Adipose tissue (tissue), 3 donors: ENCODE data around the gene TSPAN10. TPM values are rescaled to one million over a fixed set of nuclear protein-coding genes. Genes with fewer than 3 reads are reported as not detected.

Experiments used
- H3K27ac ChIP-seq: one replicate; pipeline ENCODE4 v1.5.1; 2013; ENCODE audit warnings: low read depth, low read length
- WGBS, 3 donors: extraction: QIAGEN DNeasy Blood & Tissue Kit; methylation state at CpG; one replicate each; pipeline ENCODE4 v1.1.7; 2013; 5-methylcytosine and 5-hydroxymethylcytosine counted together
- polyA plus RNA-seq, 3 donors: library from polyadenylated mRNA; stranded (reverse); fragments of 200-250 nt; gene quantifications; one replicate each; pipeline ENCODE4 v1.2.3, GENCODE V29; 2013
- donor health status: healthy with polysubstance abuse.
- donor health status: Bipolar disorder and iron deficiency.
- donor health status: healthy.

The TSPAN10 gene
- polyA plus RNA-seq, 3 donors = 0.79 to 1.3 (median 0.86) TPM

- no peak overlapping the region for H3K27ac ChIP-seq
- 57 to 80% (median 79%) methylated on average over 17 of the region's 17 CpGs for WGBS, 3 donors
These were observed 44.7 kb downstream of the TSPAN10 start for GRCh38 chr17:81681672-81682071.

GRCh38 chr17:81682565-81683207 lies 45.7 kb downstream of the TSPAN10 start:
- no peak overlapping the region for H3K27ac ChIP-seq
- WGBS, 3 donors = 32 to 41% (median 35%) methylated on average over 19 of the region's 19 CpGs

DNA sequence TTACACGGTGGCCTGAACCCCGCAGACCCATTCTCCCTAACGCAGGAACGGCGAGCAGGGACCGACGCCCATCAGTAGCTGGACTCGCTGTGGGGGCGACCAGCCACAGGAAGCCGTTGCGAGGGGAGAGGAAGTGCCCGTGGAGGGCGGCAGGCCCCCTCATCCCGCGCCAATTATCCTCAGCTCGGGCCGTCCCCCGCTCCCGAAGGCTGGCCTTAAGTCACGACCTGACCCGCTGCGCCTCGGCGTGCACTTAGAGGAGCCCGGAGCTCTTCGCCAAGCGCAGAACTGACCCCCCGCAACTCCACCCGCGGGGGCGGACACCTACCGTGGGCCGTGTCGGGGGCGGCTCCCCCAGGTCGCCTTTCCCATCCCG lies 46.2 kb downstream of the TSPAN10 start:
- no peak overlapping the region for H3K27ac ChIP-seq
- 0 to 1% (median 0%) methylated on average over 29 to 37 of the region's 37 CpGs for WGBS, 3 donors

DNA sequence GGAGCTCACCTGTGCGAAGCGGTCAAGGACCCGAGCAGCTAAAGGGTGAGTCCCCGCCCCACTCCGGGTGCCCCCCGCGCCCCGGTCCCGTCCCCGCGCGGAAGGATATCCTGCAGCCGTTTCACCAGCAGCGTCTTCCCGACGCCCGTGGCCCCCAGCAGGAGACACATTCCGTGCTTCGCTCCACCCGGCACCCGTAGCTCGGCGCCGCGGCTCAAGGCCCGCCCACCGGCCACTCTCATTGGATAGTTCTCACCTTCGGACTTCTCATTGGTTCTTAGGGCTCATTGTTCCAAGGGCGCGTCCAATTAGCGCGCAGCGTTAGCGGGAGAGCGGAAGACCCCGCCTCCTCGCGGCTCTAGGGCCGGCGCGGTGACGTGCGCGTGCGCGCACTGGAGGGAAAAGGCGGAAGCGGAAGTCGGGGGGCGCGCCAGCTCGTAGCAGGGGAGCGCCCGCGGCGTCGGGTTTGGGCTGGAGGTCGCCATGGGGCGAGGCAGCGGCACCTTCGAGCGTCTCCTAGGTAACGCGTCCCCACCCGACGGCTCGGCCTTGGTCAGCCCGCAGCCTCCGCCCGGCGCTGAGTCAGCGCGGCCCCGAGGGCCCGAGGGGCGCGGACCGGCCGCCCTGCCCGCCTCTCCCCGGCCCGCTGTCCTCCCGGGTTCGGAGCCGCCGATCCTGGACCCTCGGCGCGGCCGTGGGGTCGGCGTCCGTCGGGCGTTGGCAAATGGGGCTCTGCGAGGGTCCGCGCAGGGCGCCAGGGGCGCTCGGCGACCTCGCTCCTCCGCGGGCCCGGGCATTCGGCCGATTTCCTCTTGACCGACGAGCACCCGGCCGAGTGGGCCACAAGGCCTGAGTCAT lies 46.8 kb downstream of the TSPAN10 start, which contains the start of the genes ARL16 and HGS:
ARL16 (minus strand) TSS at position 214 of the 858 bp plus-strand sequence; CDS start at position 170, 44 bp downstream.
HGS (plus strand) TSS at position 428 of the 858 bp plus-strand sequence; CDS start at position 484, 56 bp downstream.
- WGBS, 3 donors = 0 to 1% (median 0%) methylated on average over 100 to 112 of the region's 112 CpGs

DNA sequence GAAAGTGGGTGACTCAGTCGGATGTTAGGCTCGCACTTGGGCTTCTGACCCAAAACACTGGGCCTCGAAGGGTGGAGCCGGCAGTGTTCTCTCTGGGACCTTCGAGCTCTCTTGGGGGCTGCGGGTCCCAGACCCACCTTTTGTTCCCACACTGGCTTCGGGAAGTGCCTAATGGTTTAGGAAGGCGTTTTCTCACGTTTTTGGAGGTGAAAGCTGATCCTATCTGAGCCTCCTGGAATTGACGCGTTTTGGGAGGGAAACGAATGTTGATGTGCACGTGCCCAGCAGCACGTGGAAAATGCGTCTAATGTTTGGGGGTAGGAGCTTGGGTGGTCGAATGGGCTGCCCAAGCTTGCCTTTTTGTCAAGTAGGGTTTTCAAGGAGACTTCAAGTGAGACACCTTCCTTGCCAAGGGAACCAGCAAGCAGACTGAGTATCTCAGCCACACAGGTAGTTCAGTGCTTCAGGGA lies 47.5 kb downstream of the TSPAN10 start:
- WGBS, 3 donors = 1 to 4% (median 3%) methylated on average over 16 of the region's 16 CpGs
- H3K27ac ChIP-seq = no peak overlapping the region

More for the DNA sequence above, 46.8 kb downstream of the TSPAN10 start, which contains the start of the genes ARL16 and HGS:
- no peak within 1 kb of the TSS for H3K27ac ChIP-seq

DNA sequence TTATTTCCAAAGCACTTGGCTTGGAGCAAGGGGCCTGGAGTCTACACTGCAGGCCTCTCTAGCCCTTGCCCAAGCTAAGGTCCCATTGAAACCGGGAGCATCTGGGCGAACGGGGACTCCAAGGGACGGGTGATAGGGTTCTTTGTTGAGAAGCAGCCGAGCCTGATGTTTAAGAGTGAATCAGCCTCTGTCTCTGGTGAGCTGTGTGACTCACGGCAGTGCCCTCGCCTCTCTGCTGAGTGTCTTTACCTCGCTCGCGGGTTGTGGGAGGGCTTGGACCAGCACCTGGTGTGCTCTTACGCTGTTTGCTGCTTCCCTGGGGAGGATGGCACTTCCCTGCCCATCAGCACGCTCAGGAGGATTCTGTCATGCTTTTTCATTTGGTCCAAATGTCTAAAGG lies 48.1 kb downstream of the TSPAN10 start:
- 67 to 75% (median 73%) methylated on average over 12 of the region's 12 CpGs for WGBS, 3 donors
- H3K27ac ChIP-seq = no peak overlapping the region

DNA sequence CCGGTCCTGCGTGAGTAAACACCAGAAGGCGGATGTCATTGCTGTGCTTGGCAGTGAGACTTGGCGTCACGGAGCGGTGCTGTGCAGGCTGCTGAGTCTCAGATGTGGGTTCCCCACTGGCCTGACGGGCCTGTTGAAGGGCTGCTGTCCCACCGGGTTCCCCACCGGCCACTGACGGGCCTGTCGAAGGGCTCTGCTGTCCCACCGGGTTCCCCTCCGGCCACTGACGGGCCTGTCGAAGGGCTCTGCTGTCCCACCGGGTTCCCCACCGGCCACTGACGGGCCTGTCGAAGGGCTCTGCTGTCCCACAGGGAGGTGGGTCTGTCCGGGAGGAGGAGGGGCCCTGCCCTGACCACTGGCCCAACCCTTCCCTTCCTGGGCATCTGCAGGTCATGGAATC lies 49.6 kb downstream of the TSPAN10 start:
- no peak overlapping the region for H3K27ac ChIP-seq
- 91 to 93% (median 92%) methylated on average over 19 to 20 of the region's 20 CpGs for WGBS, 3 donors

DNA sequence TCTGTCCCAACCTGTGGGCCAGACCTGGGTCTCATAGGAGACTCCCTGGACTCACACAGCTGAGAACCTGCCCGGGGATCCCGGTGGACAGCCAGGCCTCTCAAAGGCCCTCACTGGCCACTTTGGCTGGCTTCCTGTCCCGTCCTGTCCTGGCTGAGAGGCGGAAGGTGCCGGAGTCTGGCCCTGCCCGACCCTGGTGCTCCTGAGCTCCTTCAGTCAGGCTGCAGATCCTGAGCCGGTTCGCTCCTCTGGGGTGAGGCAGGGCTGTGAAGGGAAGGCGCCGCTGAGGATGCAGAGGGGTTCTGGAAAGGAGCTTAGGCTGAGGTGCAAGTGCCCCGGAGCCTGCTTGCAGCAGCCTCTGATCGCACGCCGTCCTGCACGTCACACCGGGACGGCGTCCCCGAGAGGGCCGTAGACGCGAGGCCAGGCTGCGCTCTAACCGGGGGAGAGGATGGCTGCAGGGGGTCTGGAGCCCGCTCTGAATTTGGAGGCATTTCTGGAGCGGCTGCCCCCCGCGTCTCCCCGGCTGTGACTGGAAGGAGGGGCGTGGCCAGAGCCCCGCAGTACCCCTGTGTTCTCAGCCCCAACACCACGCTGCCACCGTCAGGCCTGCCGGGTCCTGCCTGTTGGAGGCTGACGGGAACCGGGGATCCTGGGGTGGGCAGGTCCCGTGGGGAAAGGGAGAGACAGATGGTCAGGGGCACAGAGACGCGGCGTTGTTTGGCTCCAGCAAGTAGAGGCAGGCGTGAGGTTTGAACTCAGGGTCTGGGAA lies 51.0 kb downstream of the TSPAN10 start:
- WGBS, 3 donors = 93 to 97% (median 93%) methylated on average over 34 to 41 of the region's 41 CpGs
- H3K27ac ChIP-seq = no peak overlapping the region

DNA sequence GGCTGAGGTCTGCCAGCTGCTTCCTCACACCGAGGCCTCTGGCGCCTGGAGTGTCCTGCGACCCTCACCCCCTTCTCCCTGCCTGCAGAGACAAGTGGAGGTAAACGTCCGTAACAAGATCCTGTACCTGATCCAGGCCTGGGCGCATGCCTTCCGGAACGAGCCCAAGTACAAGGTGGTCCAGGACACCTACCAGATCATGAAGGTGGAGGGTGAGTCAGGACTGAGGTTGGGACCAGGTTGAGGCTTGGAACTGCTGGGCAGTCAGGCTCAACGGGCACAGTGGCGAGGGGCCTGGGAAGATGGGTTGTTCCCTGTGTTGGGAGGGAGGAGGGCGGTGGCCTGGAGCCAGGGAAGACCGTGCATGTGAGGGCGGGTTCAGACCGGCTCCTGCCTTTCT lies 51.6 kb downstream of the TSPAN10 start:
- H3K27ac ChIP-seq = no peak overlapping the region
- 86 to 90% (median 88%) methylated on average over 14 of the region's 14 CpGs for WGBS, 3 donors

DNA sequence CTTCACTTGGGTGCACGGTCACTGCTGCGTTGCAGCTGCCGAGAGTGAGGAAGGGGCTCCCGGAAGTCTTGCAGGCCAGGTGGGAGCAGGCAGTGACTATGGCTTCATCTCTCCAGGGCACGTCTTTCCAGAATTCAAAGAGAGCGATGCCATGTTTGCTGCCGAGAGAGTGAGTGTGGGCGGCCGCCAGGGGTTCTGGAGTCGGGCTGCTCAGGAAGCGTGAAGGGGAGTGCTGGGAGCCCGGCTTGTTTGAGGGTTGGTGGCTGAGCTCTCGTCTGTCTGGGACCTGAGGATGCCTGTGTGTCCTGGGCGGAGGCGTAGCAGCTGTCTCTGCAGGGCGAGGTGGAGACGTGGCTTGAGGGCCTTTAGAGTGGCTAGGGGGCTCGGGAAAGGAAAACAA lies 53.1 kb downstream of the TSPAN10 start:
- WGBS, 3 donors = 91 to 94% (median 93%) methylated on average over 17 to 18 of the region's 18 CpGs

DNA sequence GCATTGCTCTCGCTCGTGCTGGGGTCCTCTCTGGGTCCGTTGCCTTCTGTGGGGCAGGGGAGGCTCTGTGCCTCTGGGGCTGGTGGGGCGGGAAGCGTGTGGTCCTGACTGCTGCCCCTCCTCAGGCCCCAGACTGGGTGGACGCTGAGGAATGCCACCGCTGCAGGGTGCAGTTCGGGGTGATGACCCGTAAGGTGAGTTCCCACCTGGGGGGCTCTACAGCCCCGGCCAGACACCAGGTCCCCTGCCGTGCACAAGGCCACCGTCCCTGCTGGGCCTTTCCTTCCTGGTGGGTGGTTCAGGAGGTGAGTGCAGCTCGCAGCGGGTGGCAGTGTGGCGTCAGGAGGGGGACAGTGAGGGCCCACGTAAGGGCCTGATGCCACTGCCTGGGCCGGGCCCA lies 53.6 kb downstream of the TSPAN10 start:
- WGBS, 3 donors = 87 to 92% (median 88%) methylated on average over 13 to 17 of the region's 17 CpGs
- no peak overlapping the region for H3K27ac ChIP-seq

More for the DNA sequence above, 53.1 kb downstream of the TSPAN10 start:
- no peak overlapping the region for H3K27ac ChIP-seq

DNA sequence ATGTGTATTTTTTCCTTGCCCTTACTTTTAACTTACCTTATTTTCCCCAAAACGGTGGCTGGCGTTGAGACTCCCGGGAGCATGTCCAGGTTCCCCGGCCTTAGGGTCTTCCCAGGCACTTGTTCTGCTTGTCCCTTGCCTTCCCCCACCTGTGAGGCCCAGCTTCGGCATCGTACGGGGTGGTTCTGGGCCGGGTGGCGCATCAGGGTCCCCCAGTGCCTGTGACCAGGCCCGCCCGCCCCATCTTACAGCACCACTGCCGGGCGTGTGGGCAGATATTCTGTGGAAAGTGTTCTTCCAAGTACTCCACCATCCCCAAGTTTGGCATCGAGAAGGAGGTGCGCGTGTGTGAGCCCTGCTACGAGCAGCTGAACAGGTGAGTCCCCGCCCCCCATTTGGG lies 54.2 kb downstream of the TSPAN10 start:
- no peak overlapping the region for H3K27ac ChIP-seq
- 91 to 94% (median 93%) methylated on average over 18 of the region's 18 CpGs for WGBS, 3 donors

DNA sequence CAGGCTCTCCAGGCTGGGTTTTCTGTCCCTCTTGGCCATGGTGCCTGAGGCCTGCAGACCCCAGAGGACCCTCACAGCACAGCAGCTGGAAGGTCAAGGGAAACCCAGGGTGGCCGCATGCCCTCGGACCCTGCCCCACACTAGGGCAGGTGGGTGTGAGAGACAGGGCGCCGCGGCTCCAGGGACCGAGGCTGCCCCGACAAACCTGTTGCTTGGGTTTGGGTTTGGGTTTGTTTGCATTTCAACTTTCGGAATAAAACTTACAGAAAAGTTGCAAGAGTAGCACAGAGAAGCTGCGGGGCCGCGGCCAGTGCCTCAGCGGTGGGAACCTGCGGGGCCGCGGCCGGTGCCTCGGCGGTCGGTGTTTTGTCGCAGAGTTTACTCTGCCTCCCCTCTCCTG lies 54.6 kb downstream of the TSPAN10 start:
- 95 to 97% (median 97%) methylated on average over 20 of the region's 20 CpGs for WGBS, 3 donors
- no peak overlapping the region for H3K27ac ChIP-seq

DNA sequence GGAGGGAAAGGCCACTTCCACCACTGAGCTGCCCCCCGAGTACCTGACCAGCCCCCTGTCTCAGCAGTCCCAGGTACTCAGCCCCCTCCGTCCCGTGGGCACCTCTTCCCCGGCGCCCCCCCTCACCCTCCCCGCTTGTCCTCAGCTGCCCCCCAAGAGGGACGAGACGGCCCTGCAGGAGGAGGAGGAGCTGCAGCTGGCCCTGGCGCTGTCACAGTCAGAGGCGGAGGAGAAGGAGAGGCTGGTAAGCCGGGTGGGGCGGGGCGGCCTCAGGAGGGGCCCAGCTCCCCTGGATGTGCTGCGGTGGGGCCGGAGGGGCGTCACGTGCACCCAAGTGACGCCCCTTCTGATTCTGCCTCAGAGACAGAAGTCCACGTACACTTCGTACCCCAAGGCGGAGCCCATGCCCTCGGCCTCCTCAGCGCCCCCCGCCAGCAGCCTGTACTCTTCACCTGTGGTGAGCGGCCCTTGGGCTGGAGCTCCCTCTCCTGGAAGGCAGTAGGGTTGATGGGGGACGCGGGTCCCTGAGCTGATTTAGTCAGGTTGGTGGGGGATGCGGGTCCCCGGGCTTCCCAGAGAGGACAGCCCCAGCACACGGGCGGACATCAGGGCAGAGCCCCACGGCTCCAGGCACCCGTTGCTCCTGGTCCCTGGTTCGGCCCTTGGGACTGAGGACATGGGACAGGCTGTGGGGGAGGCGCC lies 56.7 kb downstream of the TSPAN10 start:
- WGBS, 3 donors = 89 to 91% (median 90%) methylated on average over 20 to 35 of the region's 35 CpGs
- no peak overlapping the region for H3K27ac ChIP-seq

GRCh38 chr17:81694810-81695209 lies 57.8 kb downstream of the TSPAN10 start:
- H3K27ac ChIP-seq = no peak overlapping the region
- WGBS, 3 donors = 94 to 96% (median 94%) methylated on average over 18 to 19 of the region's 19 CpGs

DNA sequence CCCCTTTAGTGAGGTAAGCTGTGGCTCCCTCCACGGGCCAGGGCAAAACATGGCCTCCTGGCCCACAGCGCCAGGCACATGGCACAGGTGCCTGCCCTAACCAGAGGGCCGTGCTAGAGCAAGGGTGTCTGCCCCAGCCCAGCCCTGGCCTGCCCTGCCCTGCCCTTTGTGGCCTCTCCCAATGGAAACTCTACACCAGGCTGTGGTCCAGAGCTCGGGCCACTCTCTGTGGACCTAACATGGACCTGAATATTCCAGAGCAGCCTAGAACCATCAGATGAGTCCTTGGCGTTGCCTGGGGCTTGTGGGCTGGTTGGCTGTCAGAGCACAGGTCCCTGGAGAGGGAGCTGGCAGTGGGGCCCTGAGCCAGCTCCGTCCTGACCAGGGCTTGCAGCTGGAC lies 58.2 kb downstream of the TSPAN10 start:
- no peak overlapping the region for H3K27ac ChIP-seq
- 81 to 87% (median 87%) methylated on average over 6 of the region's 6 CpGs for WGBS, 3 donors

GRCh38 chr17:81695801-81696200 lies 58.8 kb downstream of the TSPAN10 start:
- 91 to 94% (median 91%) methylated on average over 22 of the region's 22 CpGs for WGBS, 3 donors
- no peak overlapping the region for H3K27ac ChIP-seq
